K562 (cell line): ENCODE measurements around the gene IFRD1. TPM values are rescaled to one million over a fixed set of nuclear protein-coding genes. Genes with fewer than 3 reads are reported as not detected.
A peak's percentile ranks its signal among the peaks of the same experiment; 100 is the strongest.

Experiments
- ATAC-seq: fragments of 200-7000 bp; cut with Tn5 transposase; 3 replicates; pipeline ENCODE4 v1.9.1; 2020; ENCODE audit warnings: moderate library complexity
- BruUV-seq: library from RNA; stranded (reverse); fragments of 400-500 nt; replicated peaks from 2 replicates; lab custom pipeline; 2021; lab: Mats Ljungman, UMichigan
- CTCF ChIA-PET: fragments of 300-600 bp; formaldehyde crosslinking; extraction: SDS; loops from one replicate; lab custom pipeline; 2021; ENCODE audit warnings: low intra/inter-chr PET ratio; lab: Yijun Ruan, JAX
- POLR2A ChIA-PET: fragments of 300-600, 350-650 bp; sonication (Branson Sonifier 250); formaldehyde crosslinking; extraction: SDS; loops from one replicate; lab custom pipeline; 2021; ENCODE audit warnings: antibody characterized with exemption, inconsistent platforms; lab: Yijun Ruan, JAX
- DNase-seq, 4 experiments: peaks; one replicate each; pipeline versions ENCODE4 v3.0.0 to v3.0.0-alpha.2; 2011 to 2018; ENCODE audit warnings: low spot score in 3 of 4, mixed read lengths in 3 of 4; ENCODE audit errors: extremely low read depth in 1 of 4
- FAIRE-seq: peaks from 2 replicates; lab custom pipeline; 2011; peaks lifted over from hg19 to GRCh38; lab: Jason Lieb, UNC
- H2AFZ ChIP-seq: 2 replicates; pipeline ENCODE4 v1.6.0; 2011; ENCODE audit warnings: low read depth, low read length, control low read depth, inconsistent platforms
- H3K27ac ChIP-seq: fragments of 200-600 bp; 3 replicates; pipeline ENCODE4 v1.8.0; 2011; ENCODE audit warnings: low read depth, mild to moderate bottlenecking, control low read depth, inconsistent platforms, low read length, moderate library complexity, mixed read lengths; ENCODE audit errors: extremely low read depth
- H3K27me3 ChIP-seq, 2 experiments: fragments of 300-600 bp in 1 of 2; 2 replicates in 1 of 2; 3 replicates in 1 of 2; pipeline versions ENCODE4 v1.6.0 to v1.8.0; 2011; ENCODE audit warnings: inconsistent platforms in 2 of 2, low read length in 2 of 2, mild to moderate bottlenecking in 1 of 2, mixed read lengths in 1 of 2, moderate library complexity in 1 of 2; ENCODE audit not compliant: control insufficient read depth in 2 of 2, insufficient read depth in 2 of 2
- H3K36me3 ChIP-seq: fragments of 300-600 bp; 3 replicates; pipeline ENCODE4 v1.8.0; 2011; ENCODE audit warnings: mild to moderate bottlenecking, low read length, inconsistent platforms; ENCODE audit not compliant: control insufficient read depth, insufficient read depth
- H3K4me1 ChIP-seq, 2 experiments: fragments of 200-600 bp in 1 of 2; replicated peaks in 1 of 2; 2 replicates in 1 of 2; 3 replicates in 1 of 2; pipeline versions ENCODE4 v1.5.1 to v1.8.0; 2011; ENCODE audit warnings: inconsistent platforms in 2 of 2, low read length in 2 of 2, mild to moderate bottlenecking in 1 of 2, mixed read lengths in 1 of 2, moderate library complexity in 1 of 2; ENCODE audit not compliant: control insufficient read depth in 2 of 2, insufficient read depth in 2 of 2
- H3K4me2 ChIP-seq: 2 replicates; pipeline ENCODE4 v1.6.1; 2011; ENCODE audit warnings: low read length, control low read depth, inconsistent platforms, mixed read lengths; ENCODE audit not compliant: insufficient read depth
- H3K4me3 ChIP-seq: fragments of 200-600 bp; sonication (generic), shearing (Covaris generic); 2 replicates; pipeline ENCODE4 v1.5.1; 2016; ENCODE audit warnings: control low read depth, inconsistent platforms
- H3K79me2 ChIP-seq: fragments of 200-600 bp; 3 replicates; pipeline ENCODE4 v1.8.0; 2011; ENCODE audit warnings: low read length, inconsistent platforms; ENCODE audit not compliant: control insufficient read depth, insufficient read depth
- H3K9ac ChIP-seq, 2 experiments: 2 replicates each; pipeline versions ENCODE4 v1.6.0 to v1.6.1; 2011; ENCODE audit warnings: low read depth in 2 of 2, low read length in 2 of 2, control low read depth in 1 of 2, inconsistent platforms in 1 of 2, mild to moderate bottlenecking in 1 of 2, mixed read lengths in 1 of 2; ENCODE audit not compliant: insufficient read depth in 1 of 2
- H3K9me1 ChIP-seq: one replicate; pipeline ENCODE4 v1.6.0; 2011; ENCODE audit warnings: inconsistent platforms, mild to moderate bottlenecking, low read length, moderate library complexity; ENCODE audit not compliant: control insufficient read depth, insufficient read depth
- H3K9me3 ChIP-seq: replicated peaks from 2 replicates; pipeline ENCODE4 v1.5.1; 2011; ENCODE audit warnings: low read depth, low read length, inconsistent platforms; ENCODE audit not compliant: control insufficient read depth, insufficient read depth
- H4K20me1 ChIP-seq: replicated peaks from 2 replicates; pipeline ENCODE4 v1.6.1; 2011; ENCODE audit warnings: low read length, inconsistent platforms, mixed read lengths; ENCODE audit not compliant: control insufficient read depth, insufficient read depth
- CBFA2T3 ChIP-seq: fragments of 450-650 bp; IDR thresholded peaks from 2 replicates; pipeline ENCODE4 v1.6.1; 2017
- FOXJ3 ChIP-seq: sonication (generic); formaldehyde crosslinking; IDR thresholded peaks from 2 replicates; pipeline ENCODE4 v1.4.0; 2020; ENCODE audit warnings: mild to moderate bottlenecking, missing genetic modification reagents
- HBP1 ChIP-seq: fragments of 450-650 bp; formaldehyde crosslinking; IDR thresholded peaks from 2 replicates; pipeline ENCODE4 v1.4.0; 2022; ENCODE audit warnings: missing genetic modification characterization
- NCOR1 ChIP-seq: fragments of 450-650 bp; IDR thresholded peaks from 2 replicates; pipeline ENCODE4 v1.6.1; 2016; ENCODE audit warnings: mild to moderate bottlenecking, moderate library complexity
- RNF219 ChIP-seq: fragments of 250-450 bp; sonication (Bioruptor Pico); IDR thresholded peaks from 2 replicates; pipeline ENCODE4 v1.5.0; 2022; ENCODE audit warnings: mild to moderate bottlenecking
- TAL1 ChIP-seq: fragments of 450-650 bp; IDR thresholded peaks from 2 replicates; pipeline ENCODE4 v1.6.1; 2016; ENCODE audit warnings: mild to moderate bottlenecking
- TEAD4 ChIP-seq, 2 experiments: sonication (generic) in 1 of 2; formaldehyde crosslinking in 1 of 2; IDR thresholded peaks; 2 replicates each; pipeline versions ENCODE4 v1.6.1 to v1.8.0; 2012 to 2022; ENCODE audit warnings: borderline replicate concordance in 1 of 2, inconsistent platforms in 1 of 2, low read length in 1 of 2, mild to moderate bottlenecking in 1 of 2, missing genetic modification reagents in 1 of 2
- ZKSCAN1 ChIP-seq: fragments of 150-350 bp; IDR thresholded peaks from 2 replicates; pipeline ENCODE4 v1.6.1; 2016; ENCODE audit warnings: low read depth, low read length
- ZNF232 ChIP-seq: sonication (generic); formaldehyde crosslinking; IDR thresholded peaks from 2 replicates; pipeline ENCODE4 v1.8.0; 2022; ENCODE audit warnings: mild to moderate bottlenecking, missing genetic modification reagents
- ZNF263 ChIP-seq: sonication (generic); formaldehyde crosslinking; IDR thresholded peaks from 2 replicates; pipeline ENCODE4 v1.8.0; 2022; ENCODE audit warnings: mild to moderate bottlenecking, missing genetic modification reagents, borderline replicate concordance
- WGBS: fragments of 100-300 bp; shearing (Covaris generic); methylation state at CpG from one replicate; pipeline ENCODE4 v1.1.6; 2016; ENCODE audit warnings: low coverage, mixed read lengths; ENCODE audit not compliant: insufficient coverage; ENCODE audit errors: missing lambda C conversion rate; 5-methylcytosine and 5-hydroxymethylcytosine counted together
- in situ Hi-C: fragments of 300-500 bp; cut with MboI; formaldehyde crosslinking; loops from 4 replicates; pipeline ENCODE4 v1.15.0; 2018; ENCODE audit warnings: inconsistent platforms, mixed read lengths
- intact Hi-C: fragments of 100-400 bp; cut with micrococcal nuclease; formaldehyde crosslinking; loops from 2 replicates; pipeline ENCODE4 v1.14.2; 2022
- polyA plus RNA-seq, 8 experiments: library from polyadenylated mRNA; depleted of rRNA in 4 of 8; stranded (reverse) in 5 of 8; unstranded in 3 of 8; fragments of >200 nt; fragmentation: Nextera tagmentation in 2 of 8; fragmentation: Illumina TruSeq in 1 of 8; extraction: Ambion mirVana in 2 of 8; extraction: Trizol in 1 of 8; gene quantifications; 2 replicates each; pipeline versions ENCODE4 v1.2.1 to v1.2.3, GENCODE V29; 2011 to 2014; ENCODE audit warnings: inconsistent platforms in 1 of 8, missing spikeins in 1 of 8
- total RNA-seq, 7 experiments: library from RNA; depleted of rRNA in 6 of 7; stranded (reverse); fragments of >200 nt in 6 of 7; fragmentation: Illumina TruSeq in 2 of 7; extraction: Trizol in 2 of 7; gene quantifications; 2 replicates each; pipeline versions ENCODE4 v1.2.1 to v1.2.3, GENCODE V29; 2011 to 2021; ENCODE audit warnings: low replicate concordance in 1 of 7

Gene IFRD1
- total and polyA plus RNA-seq, 9 of the 15 experiments (the other 6 are each of a cell fraction or from before 2014, with no cell fraction given), result 27.6 to 81.8 (median 68.1) TPM

GRCh38 chr7:112503361-112503972, 53.2 kb downstream of the IFRD1 start (continued):
- TF ChIP-seq TEAD4 (IDR thresholded peaks at IDR 0.05; ENCODE audit: low read length), result peak; percentile 44; the same call in 1 of the 2 replicates
- no peak for TF ChIP-seq TEAD4 (CRISPR knock-in tag; IDR thresholded peaks at IDR 0.05; ENCODE audit: borderline replicate concordance)
- TF ChIP-seq ZKSCAN1, result no peak
- no peak for TF ChIP-seq FOXJ3 (CRISPR knock-in tag)
- 0 out of 2 replicates have a peak, but pooled peaks have one; percentile 29 for TF ChIP-seq NCOR1
- TF ChIP-seq HBP1 (CRISPR knock-in tag), result 0 out of 2 replicates have a peak, but pooled peaks have one; percentile 7
- TF ChIP-seq TAL1, result peak; percentile 36; the same call in 1 of the 2 replicates
- TF ChIP-seq ZNF263 (CRISPR knock-in tag), result peak; percentile 78; the same call in 1 of the 2 replicates
- TF ChIP-seq CBFA2T3, result peak; percentile 80

DNA sequence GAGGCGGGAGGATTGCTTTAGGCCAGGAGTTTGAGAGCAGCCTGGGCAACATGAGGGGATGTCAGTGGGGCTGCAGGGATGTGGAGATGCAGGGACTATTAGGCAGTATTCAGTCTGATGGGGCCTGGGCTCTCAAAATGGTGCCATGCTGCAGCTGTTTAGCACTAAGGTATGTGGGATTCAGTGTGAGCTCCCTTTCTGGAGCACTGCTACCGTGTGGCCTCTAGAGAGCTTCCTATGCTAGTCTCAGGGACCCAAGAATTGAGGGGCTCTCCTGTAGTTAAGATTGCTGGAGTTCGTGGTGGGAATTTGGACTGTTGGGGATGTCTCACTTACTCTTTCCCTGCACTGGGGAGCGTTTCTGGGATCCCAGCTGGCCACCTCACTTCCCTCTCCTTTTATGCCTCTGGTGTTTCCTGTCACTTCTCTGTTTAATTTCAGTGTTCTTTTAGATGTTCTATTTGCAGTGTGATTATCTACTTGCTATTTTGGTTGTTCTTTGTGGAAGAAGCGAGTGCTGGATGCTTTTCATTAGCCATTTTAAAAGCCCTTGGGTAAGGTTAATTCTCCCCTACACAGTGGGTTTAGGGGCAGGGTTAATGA, 53.9 kb downstream of the IFRD1 start:
- H3K4me3 ChIP-seq, result no peak overlapping the region
- H3K9ac ChIP-seq, result no peak overlapping the region
- 0 out of 2 replicates have a peak, but pooled peaks cover 2% of the 10 kb centered on the region for H4K20me1 ChIP-seq
- WGBS, result 19% methylated on average over 5 of the region's 5 CpGs
- POLR2A ChIA-PET, result interaction anchor here (0.5 kb wide), 1 partner anchor 18 kb away, joined by 3 read pairs; no protein-coding TSS in a partner anchor
- CTCF ChIA-PET, result no interaction called here
- intact Hi-C loops, result no loop called here
- TF ChIP-seq ZNF232 (CRISPR knock-in tag), result peak; percentile 48; the same call in 1 of the 2 replicates
- no peak for TF ChIP-seq RNF219 (CRISPR knock-in tag)
- no peak overlapping the region for H3K27ac ChIP-seq
- H3K79me2 ChIP-seq, result no peaks in the 10 kb centered on the region
- no peak overlapping the region for H2AFZ ChIP-seq
- FAIRE-seq, result no peak
- no peaks in the 10 kb centered on the region for H3K9me1 ChIP-seq
- no peak for DNase-seq
- H3K4me2 ChIP-seq, result no peak overlapping the region
- H3K9me3 ChIP-seq, result no peaks in the 10 kb centered on the region
- H3K4me1 ChIP-seq, result peaks cover 0 to 24% of the 10 kb centered on the region in 2 experiments; a peak in 3 of 5 replicates
- peak; percentile 38; the same call in 2 of the 3 replicates for ATAC-seq
- in situ Hi-C loops, result no loop called here
- no peaks in the 10 kb centered on the region for H3K36me3 ChIP-seq
- peaks cover 4 to 20% of the 10 kb centered on the region in 2 experiments; a peak in 3 of 5 replicates for H3K27me3 ChIP-seq
- BruUV-seq, result no TSS peak
